NT2/D1 (cell line): Measurements from ENCODE around the gene WDR64.

Experiments used
- SUZ12 ChIP-seq: IDR thresholded peaks from 2 replicates; pipeline ENCODE4 v1.6.1; 2011; ENCODE audit not compliant: insufficient read length, insufficient read depth; ENCODE audit errors: extremely low read depth
- ZNF274 ChIP-seq: IDR thresholded peaks from 2 replicates; pipeline ENCODE4 v1.6.1; 2011; ENCODE audit warnings: mild to moderate bottlenecking, low read depth, low read length

DNA sequence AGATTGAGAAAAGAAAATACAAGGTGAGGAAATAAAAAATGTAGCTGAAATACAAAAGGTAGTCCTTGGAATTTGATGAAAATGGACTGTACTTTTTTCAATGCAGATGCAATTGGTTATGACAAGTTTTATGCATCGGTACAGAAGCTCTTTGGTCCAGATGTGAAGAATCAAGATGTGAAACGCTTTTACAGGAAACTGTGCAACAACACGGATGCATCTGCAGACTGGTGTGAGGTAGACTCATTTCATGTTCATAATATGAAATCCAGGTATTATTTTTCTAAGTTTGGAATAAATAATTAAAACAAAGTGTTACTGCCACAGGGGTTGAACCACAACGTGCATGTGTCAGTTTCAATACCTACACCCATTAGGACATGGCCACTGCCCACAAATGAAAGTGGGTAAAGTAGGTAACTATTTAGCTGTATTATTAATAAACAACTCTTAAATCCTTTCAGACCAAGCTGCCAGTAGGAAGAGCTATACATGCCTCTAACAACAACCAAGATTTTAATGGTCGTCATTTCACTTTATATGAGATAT is 8.4 kb downstream of the WDR64 start:
- TF ChIP-seq SUZ12 (no peak), ZNF274 (no peak)
